ENCODE data around the gene CCND2.

CCND2 gene

GRCh38 chr12:4296751-4297150 is 23.2 kb downstream of the CCND2 start:
- TF ChIP-seq, protein P1, sequence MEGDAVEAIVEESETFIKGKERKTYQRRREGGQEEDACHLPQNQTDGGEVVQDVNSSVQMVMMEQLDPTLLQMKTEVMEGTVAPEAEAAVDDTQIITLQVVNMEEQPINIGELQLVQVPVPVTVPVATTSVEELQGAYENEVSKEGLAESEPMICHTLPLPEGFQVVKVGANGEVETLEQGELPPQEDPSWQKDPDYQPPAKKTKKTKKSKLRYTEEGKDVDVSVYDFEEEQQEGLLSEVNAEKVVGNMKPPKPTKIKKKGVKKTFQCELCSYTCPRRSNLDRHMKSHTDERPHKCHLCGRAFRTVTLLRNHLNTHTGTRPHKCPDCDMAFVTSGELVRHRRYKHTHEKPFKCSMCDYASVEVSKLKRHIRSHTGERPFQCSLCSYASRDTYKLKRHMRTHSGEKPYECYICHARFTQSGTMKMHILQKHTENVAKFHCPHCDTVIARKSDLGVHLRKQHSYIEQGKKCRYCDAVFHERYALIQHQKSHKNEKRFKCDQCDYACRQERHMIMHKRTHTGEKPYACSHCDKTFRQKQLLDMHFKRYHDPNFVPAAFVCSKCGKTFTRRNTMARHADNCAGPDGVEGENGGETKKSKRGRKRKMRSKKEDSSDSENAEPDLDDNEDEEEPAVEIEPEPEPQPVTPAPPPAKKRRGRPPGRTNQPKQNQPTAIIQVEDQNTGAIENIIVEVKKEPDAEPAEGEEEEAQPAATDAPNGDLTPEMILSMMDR (IDR thresholded peaks at IDR 0.05; ENCODE audit: low read depth, low read length) = no peak
- no peak overlapping the region for H3K4me3 ChIP-seq (ENCODE audit: low read depth, low read length)

DNA sequence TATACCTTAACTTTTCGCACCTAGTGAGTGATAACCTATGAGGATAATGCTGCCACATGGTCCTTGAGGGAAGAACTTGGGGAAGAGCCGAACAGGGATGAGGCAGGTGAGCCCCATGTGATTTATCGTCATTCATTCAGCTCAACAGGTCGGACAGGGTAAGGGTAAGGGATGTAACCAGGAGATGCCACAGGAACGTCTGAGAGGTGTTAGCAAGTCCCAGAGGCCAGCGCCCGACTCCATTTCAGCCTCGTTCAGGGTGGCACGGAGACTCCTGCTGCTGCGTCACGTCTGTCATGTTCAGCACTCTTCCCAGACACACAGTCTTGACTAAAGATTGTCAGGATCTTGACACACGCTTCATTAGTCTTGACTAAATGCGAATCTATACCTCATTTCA is 24.1 kb downstream of the CCND2 start:
- TF ChIP-seq, protein P1 (IDR thresholded peaks at IDR 0.05; ENCODE audit: low read depth, low read length) = no peak
- H3K4me3 ChIP-seq (ENCODE audit: low read depth, low read length) = no peak overlapping the region

DNA sequence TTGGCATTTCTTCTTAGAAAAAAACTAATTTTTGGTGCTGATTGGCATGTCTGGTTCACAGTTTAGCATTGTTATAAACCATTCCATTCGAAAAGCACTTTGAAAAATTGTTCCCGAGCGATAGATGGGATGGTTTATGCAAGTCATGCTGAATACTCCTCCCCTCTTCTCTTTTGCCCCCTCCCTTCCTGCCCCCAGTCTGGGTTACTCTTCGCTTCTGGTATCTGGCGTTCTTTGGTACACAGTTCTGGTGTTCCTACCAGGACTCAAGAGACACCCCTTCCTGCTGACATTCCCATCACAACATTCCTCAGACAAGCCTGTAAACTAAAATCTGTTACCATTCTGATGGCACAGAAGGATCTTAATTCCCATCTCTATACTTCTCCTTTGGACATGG is 27.3 kb downstream of the CCND2 start:
- TF ChIP-seq, protein P1 (IDR thresholded peaks at IDR 0.05; ENCODE audit: low read depth, low read length) = no peak
- no peak overlapping the region for H3K4me3 ChIP-seq (ENCODE audit: low read depth, low read length)

DNA sequence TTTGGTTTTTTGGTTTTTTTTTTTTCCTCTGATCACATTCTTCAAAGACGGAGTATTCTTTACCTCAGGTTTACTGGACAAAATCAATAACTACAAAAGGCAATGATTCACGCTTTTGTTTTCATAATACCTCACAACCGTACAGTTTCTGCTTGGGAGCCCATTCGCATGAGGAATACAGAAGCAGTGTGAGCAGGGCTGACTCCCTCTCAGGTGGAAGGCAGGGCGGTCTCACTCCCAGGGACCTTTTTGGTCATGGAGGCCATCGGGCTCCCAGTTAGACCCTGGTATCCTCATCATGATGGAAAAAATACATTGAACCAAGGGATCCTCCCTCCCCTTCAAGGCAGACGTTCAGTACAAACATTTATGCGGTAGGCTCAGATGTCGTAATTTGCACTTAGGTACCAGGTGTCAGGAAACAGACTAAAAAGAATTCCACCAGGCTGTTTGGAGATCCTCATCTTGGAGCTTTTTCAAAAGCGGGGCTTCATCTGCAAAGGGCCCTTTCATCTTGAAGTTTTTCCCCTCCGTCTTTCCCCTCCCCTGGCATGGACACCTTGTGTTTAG is 28.5 kb downstream of the CCND2 start:
- TF ChIP-seq, protein P1 (IDR thresholded peaks at IDR 0.05; ENCODE audit: low read depth, low read length) = no peak
- no peak overlapping the region for H3K4me3 ChIP-seq (ENCODE audit: low read depth, low read length)

DNA sequence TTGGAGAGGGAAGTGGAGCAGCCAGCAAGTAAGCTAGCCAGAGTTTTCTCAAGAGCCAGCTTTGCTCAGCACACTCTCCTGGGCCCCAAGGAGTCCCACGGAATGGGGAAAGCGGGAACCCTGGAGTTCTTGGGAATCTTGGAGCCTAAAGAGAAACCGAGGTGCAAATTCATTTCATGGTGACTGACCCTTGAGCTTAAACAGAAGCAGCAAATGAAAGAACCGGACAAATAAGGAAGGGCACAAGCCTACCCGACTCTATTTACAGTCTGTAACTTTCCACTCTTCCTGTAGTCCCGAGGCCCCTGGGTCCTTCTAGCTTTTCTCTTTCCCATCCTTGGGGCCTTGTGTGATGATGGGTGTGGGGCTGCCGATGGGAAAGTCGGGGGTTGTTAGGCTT is 29.3 kb downstream of the CCND2 start:
- TF ChIP-seq, protein P1 (IDR thresholded peaks at IDR 0.05; ENCODE audit: low read depth, low read length) = no peak
- H3K4me3 ChIP-seq (ENCODE audit: low read depth, low read length) = no peak overlapping the region

- no peak overlapping the region for H3K4me3 ChIP-seq (ENCODE audit: low read depth, low read length)
- TF ChIP-seq, protein P1 (IDR thresholded peaks at IDR 0.05; ENCODE audit: low read depth, low read length) = no peak
Measured at GRCh38 chr12:4303750-4304149, 30.2 kb downstream of the CCND2 start.

DNA sequence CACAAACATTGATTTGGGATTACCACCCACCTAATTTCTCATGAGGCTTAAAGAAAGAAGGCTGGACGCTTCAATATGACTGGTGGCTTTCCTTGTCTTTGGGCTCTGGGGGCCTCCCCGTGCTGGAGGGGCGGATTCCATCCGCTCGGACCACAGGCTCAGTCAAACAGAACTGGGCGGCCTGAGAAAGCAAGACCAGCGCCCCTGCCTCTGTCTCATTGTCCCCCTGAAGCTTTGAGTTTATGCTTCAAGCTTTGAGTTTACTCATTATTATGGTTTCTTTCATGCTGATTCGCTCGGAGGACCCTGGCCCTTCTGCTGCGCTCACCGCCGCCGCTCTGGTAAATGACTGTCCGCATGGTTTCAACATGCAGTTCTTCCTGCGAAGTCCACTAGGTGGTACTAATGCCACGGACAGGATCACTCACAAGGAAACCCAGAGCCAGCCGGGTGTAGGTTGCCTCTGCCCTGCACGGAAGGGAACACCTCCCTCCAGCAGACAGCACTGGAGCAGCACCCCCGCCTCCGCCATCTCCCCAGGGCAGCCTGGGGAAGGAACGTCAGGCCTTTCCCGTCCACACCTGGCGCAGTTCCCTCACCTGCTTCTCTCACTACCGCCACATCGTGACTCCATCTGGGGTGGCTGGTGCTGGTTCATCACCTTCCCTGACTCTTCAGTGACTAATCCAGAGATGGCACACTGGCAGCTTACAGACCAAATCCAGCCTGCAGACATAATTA is 34.2 kb downstream of the CCND2 start:
- peak overlapping the region; percentile 31 for H3K4me3 ChIP-seq (ENCODE audit: low read depth, low read length)
- TF ChIP-seq, protein P1 (IDR thresholded peaks at IDR 0.05; ENCODE audit: low read depth, low read length) = peak; percentile 75

Data from WI38 (cell line).